Uterus (tissue), 2 donors: ENCODE results near the gene LETM1.

Experiments used
- POLR2A ChIP-seq, 2 donors: fragments of 450-650 bp; IDR thresholded peaks; one replicate each; pipeline ENCODE4 v1.6.1; 2016; ENCODE audit warnings: antibody characterized with exemption in 2 of 2, mild to moderate bottlenecking in 1 of 2, moderate library complexity in 1 of 2
- TF ChIP-seq, protein P1 (sequence below), 4 experiments: fragments of 200-600 bp in 2 of 4; fragments of 450-650 bp in 2 of 4; sonication (generic) in 2 of 4; IDR thresholded peaks; one replicate each; pipeline ENCODE4 v1.5.1; 2016 to 2019; ENCODE audit warnings: antibody characterized with exemption in 4 of 4, mild to moderate bottlenecking in 2 of 4, moderate library complexity in 1 of 4

DNA sequence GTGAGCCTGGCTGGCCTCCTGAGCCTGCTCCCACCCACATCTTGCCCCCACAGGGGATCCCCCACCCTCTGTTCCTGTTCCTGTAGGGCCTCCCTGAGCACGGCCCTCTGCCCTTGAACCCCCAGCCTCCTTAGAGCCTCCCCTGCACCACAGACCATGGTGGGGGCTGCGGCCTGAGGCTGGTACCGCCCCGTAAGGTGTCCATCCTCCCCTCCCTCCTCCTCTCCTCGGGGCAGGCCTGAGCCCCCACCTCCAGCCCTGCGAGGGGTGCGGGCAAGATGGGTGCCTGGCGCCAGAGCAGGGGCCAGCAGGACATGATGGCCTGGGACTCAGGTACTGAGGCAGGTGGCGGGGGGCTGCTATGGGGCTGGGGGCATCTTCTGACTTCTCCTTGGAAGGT lies 91.3 kb downstream of the LETM1 start:
- no peak for TF ChIP-seq POLR2A (IDR thresholded peaks at IDR 0.05)
- TF ChIP-seq, protein P1, sequence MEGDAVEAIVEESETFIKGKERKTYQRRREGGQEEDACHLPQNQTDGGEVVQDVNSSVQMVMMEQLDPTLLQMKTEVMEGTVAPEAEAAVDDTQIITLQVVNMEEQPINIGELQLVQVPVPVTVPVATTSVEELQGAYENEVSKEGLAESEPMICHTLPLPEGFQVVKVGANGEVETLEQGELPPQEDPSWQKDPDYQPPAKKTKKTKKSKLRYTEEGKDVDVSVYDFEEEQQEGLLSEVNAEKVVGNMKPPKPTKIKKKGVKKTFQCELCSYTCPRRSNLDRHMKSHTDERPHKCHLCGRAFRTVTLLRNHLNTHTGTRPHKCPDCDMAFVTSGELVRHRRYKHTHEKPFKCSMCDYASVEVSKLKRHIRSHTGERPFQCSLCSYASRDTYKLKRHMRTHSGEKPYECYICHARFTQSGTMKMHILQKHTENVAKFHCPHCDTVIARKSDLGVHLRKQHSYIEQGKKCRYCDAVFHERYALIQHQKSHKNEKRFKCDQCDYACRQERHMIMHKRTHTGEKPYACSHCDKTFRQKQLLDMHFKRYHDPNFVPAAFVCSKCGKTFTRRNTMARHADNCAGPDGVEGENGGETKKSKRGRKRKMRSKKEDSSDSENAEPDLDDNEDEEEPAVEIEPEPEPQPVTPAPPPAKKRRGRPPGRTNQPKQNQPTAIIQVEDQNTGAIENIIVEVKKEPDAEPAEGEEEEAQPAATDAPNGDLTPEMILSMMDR (IDR thresholded peaks at IDR 0.05), result no peak
